ENCODE results near the gene FAM53A. TPM values are rescaled to one million over a fixed set of nuclear protein-coding genes. Genes with fewer than 3 reads are reported as not detected.

Gene FAM53A
- total and polyA plus RNA-seq, 10 of the 15 experiments (the other 5 are each of a cell fraction or from before 2014, with no cell fraction given), result 0.02 to 0.87 (median 0.38) TPM; not detected in 2

DNA sequence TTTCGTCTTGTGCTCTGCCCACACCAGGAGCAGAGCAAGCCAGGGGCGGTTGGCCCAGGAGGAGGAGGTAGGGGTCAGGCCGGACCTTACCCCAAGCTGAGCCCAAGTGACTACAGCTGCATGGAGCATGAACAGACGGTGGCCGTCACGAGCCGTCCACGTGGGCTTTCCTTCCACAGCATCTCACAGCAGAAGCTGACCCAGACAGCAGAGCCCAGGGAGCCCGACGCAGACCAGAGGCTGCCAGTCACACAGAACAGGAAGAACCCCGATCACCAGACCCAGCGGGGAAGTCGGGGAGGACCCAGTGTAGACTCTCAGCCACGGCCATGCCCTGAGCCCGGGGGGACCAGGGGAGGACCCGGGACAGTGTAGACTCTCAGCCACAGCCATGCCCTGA lies 58.0 kb downstream of the FAM53A start:
- CTCF ChIA-PET, result no interaction called here
- Histone ChIP-seq H3K79me2 (ENCODE audit: control insufficient read depth, insufficient read depth, low read length) (no peaks in the 10 kb centered on the region), H2AFZ (ENCODE audit: control insufficient read depth, low read depth, low read length) (no peak overlapping the region), H3K36me3 (ENCODE audit: control insufficient read depth in 2 of 2, insufficient read depth in 2 of 2, low read length in 1 of 2) (no peaks in the 10 kb centered on the region), H3K4me3 (no peak overlapping the region), H3K9me3 (replicated peaks; ENCODE audit: control insufficient read depth, insufficient read depth, low read length) (peaks cover 3% of the 10 kb centered on the region; the same call in 1 of the 3 replicates), H3K4me2 (ENCODE audit: control insufficient read depth, insufficient read depth) (no peak overlapping the region), H3K9ac (ENCODE audit: control insufficient read depth, insufficient read depth, low read length) (no peak overlapping the region), H3K27me3 (replicated peaks in 1 of 2; ENCODE audit: control insufficient read depth in 2 of 2, insufficient read depth in 2 of 2, low read length in 1 of 2) (no peaks in the 10 kb centered on the region), H3K4me1 (ENCODE audit: control insufficient read depth, insufficient read depth, low read length) (no peaks in the 10 kb centered on the region), H3K27ac (ENCODE audit: control insufficient read depth, insufficient read depth) (no peak overlapping the region), H4K20me1 (ENCODE audit: control insufficient read depth, insufficient read depth) (no peaks in the 10 kb centered on the region)
- no peak for ATAC-seq
- RAD21 ChIA-PET (ENCODE audit: unreplicated experiment), result no interaction called here
- FAIRE-seq, result no peak
- intact Hi-C loops (cut with micrococcal nuclease; ENCODE audit: unreplicated experiment) (no loop called here), in situ Hi-C loops (cut with MboI) (no loop called here)
- no peak for DNase-seq (ENCODE audit: low read depth, low spot score)
- SMC1A ChIA-PET (ENCODE audit: uncharacterized antibody, unreplicated experiment), result no interaction called here
- no TSS peak for BruUV-seq (replicated peaks)
- WGBS (ENCODE audit: insufficient coverage, insufficient replicate concordance, low lambda C conversion rate, missing lambda C conversion rate), result 60% methylated on average over 15 of the region's 16 CpGs
- POLR2A ChIA-PET, result no interaction called here
- TF ChIP-seq, protein P1, sequence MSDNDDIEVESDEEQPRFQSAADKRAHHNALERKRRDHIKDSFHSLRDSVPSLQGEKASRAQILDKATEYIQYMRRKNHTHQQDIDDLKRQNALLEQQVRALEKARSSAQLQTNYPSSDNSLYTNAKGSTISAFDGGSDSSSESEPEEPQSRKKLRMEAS (IDR thresholded peaks at IDR 0.05; ENCODE audit: low read depth, low read length), result no peak
- TF ChIP-seq, protein P2, sequence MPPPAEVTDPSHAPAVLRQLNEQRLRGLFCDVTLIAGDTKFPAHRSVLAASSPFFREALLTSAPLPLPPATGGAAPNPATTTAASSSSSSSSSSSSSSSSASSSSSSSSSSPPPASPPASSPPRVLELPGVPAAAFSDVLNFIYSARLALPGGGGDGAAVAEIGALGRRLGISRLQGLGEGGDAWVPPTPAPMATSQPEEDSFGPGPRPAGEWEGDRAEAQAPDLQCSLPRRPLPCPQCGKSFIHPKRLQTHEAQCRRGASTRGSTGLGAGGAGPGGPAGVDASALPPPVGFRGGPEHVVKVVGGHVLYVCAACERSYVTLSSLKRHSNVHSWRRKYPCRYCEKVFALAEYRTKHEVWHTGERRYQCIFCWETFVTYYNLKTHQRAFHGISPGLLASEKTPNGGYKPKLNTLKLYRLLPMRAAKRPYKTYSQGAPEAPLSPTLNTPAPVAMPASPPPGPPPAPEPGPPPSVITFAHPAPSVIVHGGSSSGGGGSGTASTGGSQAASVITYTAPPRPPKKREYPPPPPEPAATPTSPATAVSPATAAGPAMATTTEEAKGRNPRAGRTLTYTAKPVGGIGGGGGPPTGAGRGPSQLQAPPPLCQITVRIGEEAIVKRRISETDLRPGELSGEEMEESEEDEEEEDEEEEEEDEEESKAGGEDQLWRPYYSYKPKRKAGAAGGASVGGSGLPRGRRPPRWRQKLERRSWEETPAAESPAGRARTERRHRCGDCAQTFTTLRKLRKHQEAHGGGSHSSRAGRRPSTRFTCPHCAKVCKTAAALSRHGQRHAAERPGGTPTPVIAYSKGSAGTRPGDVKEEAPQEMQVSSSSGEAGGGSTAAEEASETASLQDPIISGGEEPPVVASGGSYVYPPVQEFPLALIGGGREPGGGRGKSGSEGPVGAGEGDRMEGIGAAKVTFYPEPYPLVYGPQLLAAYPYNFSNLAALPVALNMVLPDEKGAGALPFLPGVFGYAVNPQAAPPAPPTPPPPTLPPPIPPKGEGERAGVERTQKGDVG (CRISPR knock-in tag; IDR thresholded peaks at IDR 0.05), result no peak
- TF ChIP-seq CREM (IDR thresholded peaks at IDR 0.05; ENCODE audit: low read depth), result no peak
- TF ChIP-seq SREBF2 (IDR thresholded peaks at IDR 0.05; ENCODE audit: low read length), result no peak
- TF ChIP-seq ZNF217 (IDR thresholded peaks at IDR 0.05), result no peak
- TF ChIP-seq TARDBP (IDR thresholded peaks at IDR 0.05; ENCODE audit: borderline replicate concordance), result no peak
- no peak for TF ChIP-seq SIN3A (IDR thresholded peaks at IDR 0.05; ENCODE audit: low read depth, low read length)
- TF ChIP-seq KDM1A (IDR thresholded peaks at IDR 0.05; ENCODE audit: borderline replicate concordance), result no peak
- TF ChIP-seq, protein P3, sequence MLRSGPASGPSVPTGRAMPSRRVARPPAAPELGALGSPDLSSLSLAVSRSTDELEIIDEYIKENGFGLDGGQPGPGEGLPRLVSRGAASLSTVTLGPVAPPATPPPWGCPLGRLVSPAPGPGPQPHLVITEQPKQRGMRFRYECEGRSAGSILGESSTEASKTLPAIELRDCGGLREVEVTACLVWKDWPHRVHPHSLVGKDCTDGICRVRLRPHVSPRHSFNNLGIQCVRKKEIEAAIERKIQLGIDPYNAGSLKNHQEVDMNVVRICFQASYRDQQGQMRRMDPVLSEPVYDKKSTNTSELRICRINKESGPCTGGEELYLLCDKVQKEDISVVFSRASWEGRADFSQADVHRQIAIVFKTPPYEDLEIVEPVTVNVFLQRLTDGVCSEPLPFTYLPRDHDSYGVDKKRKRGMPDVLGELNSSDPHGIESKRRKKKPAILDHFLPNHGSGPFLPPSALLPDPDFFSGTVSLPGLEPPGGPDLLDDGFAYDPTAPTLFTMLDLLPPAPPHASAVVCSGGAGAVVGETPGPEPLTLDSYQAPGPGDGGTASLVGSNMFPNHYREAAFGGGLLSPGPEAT (IDR thresholded peaks at IDR 0.05; ENCODE audit: low read depth), result no peak
- TF ChIP-seq, protein P4, sequence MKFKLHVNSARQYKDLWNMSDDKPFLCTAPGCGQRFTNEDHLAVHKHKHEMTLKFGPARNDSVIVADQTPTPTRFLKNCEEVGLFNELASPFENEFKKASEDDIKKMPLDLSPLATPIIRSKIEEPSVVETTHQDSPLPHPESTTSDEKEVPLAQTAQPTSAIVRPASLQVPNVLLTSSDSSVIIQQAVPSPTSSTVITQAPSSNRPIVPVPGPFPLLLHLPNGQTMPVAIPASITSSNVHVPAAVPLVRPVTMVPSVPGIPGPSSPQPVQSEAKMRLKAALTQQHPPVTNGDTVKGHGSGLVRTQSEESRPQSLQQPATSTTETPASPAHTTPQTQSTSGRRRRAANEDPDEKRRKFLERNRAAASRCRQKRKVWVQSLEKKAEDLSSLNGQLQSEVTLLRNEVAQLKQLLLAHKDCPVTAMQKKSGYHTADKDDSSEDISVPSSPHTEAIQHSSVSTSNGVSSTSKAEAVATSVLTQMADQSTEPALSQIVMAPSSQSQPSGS (IDR thresholded peaks at IDR 0.05; ENCODE audit: low read length), result no peak
- TF ChIP-seq ATF7 (IDR thresholded peaks at IDR 0.05; ENCODE audit: low read depth), result no peak
- no peak for TF ChIP-seq MTA2 (IDR thresholded peaks at IDR 0.05; ENCODE audit: low read depth)
- no peak for TF ChIP-seq ZZZ3 (IDR thresholded peaks at IDR 0.05; ENCODE audit: control insufficient read depth, insufficient read length, low read depth)
- TF ChIP-seq, protein P5, sequence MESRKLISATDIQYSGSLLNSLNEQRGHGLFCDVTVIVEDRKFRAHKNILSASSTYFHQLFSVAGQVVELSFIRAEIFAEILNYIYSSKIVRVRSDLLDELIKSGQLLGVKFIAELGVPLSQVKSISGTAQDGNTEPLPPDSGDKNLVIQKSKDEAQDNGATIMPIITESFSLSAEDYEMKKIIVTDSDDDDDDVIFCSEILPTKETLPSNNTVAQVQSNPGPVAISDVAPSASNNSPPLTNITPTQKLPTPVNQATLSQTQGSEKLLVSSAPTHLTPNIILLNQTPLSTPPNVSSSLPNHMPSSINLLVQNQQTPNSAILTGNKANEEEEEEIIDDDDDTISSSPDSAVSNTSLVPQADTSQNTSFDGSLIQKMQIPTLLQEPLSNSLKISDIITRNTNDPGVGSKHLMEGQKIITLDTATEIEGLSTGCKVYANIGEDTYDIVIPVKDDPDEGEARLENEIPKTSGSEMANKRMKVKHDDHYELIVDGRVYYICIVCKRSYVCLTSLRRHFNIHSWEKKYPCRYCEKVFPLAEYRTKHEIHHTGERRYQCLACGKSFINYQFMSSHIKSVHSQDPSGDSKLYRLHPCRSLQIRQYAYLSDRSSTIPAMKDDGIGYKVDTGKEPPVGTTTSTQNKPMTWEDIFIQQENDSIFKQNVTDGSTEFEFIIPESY (IDR thresholded peaks at IDR 0.05), result no peak
- no peak for TF ChIP-seq IKZF2 (IDR thresholded peaks at IDR 0.05)

All from GM12878 (cell line).